Adrenal gland (tissue), 12 donors: ENCODE measurements around the gene CALML6. TPM values are rescaled to one million over a fixed set of nuclear protein-coding genes. Genes with fewer than 3 reads are reported as not detected.

Source experiments
- DNase-seq, 7 donors: peaks; one replicate each; pipeline ENCODE4 v3.0.0-alpha.2; 2019 to 2020
- H3K27ac ChIP-seq, 5 donors: fragments of 200-600 bp; sonication (generic) in 4 of 5; 1 replicate in 3 of 5; 2 replicates in 2 of 5; pipeline versions ENCODE4 v1.5.1 to v1.8.0; 2016 to 2020; ENCODE audit warnings: mild to moderate bottlenecking in 1 of 5
- H3K27me3 ChIP-seq: fragments of 200-600 bp; 2 replicates; pipeline ENCODE4 v1.8.0; 2021
- H3K36me3 ChIP-seq, 2 donors: fragments of 200-600 bp; replicated peaks in 1 of 2; 1 replicate in 1 of 2; 2 replicates in 1 of 2; pipeline versions ENCODE4 v1.5.1 to v1.8.0; 2018 to 2022
- H3K4me1 ChIP-seq, 2 donors: fragments of 200-600 bp; replicated peaks in 1 of 2; 1 replicate in 1 of 2; 2 replicates in 1 of 2; pipeline versions ENCODE4 v1.5.1 to v1.8.0; 2018 to 2021
- H3K4me3 ChIP-seq, 4 donors: fragments of 200-600 bp; sonication (generic) in 3 of 4; one replicate each; pipeline ENCODE4 v1.5.1; 2016 to 2018
- H3K9me3 ChIP-seq, 3 donors: fragments of 200-600 bp; sonication (generic) in 1 of 3; replicated peaks in 1 of 3; 1 replicate in 2 of 3; 2 replicates in 1 of 3; pipeline versions ENCODE4 v1.5.1 to v1.8.0; 2016 to 2021
- CTCF ChIP-seq, 6 experiments: fragments of 450-650 bp in 4 of 6; fragments of 200-600 bp in 2 of 6; sonication (generic) in 1 of 6; IDR thresholded peaks; 1 replicate in 5 of 6; 2 replicates in 1 of 6; pipeline versions ENCODE4 v1.5.1 to v1.8.0; 2016 to 2021; ENCODE audit warnings: antibody characterized with exemption in 6 of 6, mild to moderate bottlenecking in 2 of 6, moderate library complexity in 1 of 6
- POLR2A ChIP-seq, 2 donors: fragments of 450-650 bp; IDR thresholded peaks; one replicate each; pipeline ENCODE4 v1.6.1; 2017; ENCODE audit warnings: antibody characterized with exemption in 2 of 2, mild to moderate bottlenecking in 2 of 2, moderate library complexity in 1 of 2
- WGBS, 4 donors: extraction: QIAGEN DNeasy Blood & Tissue Kit in 2 of 4; methylation state at CpG; one replicate each; pipeline versions ENCODE4 v1.1.5 to v1.1.7; 2013 to 2017; 5-methylcytosine and 5-hydroxymethylcytosine counted together
- intact Hi-C, 2 donors: fragments of 100-400 bp; cut with DNase I; formaldehyde crosslinking; loops; one replicate each; pipeline versions ENCODE4 v1.14.1 to v1.15.0; 2022 to 2023
- polyA plus RNA-seq, 3 donors: library from polyadenylated mRNA; stranded (reverse); fragments of 200-250 nt in 2 of 3; fragments of 350-450 nt in 1 of 3; fragmentation: Illumina TruSeq in 1 of 3; extraction: RNeasy Lipid Tissue Mini Kit (QIAGEN cat#74804) in 1 of 3; gene quantifications; one replicate each; pipeline ENCODE4 v1.2.3, GENCODE V29; 2013 to 2014
- total RNA-seq, 9 donors: library from RNA; depleted of rRNA in 4 of 9; stranded (reverse); fragments of >200 nt in 4 of 9; fragments of 120-200 nt in 1 of 9; fragmentation: NEBNext Ultra II Directional in 1 of 9; extraction: Animal tissue kit (Norgen Biotek cat#: 25700) in 1 of 9; gene quantifications; one replicate each; pipeline versions ENCODE4 v1.1.0 to v1.2.4, GENCODE V29; 2013 to 2023
- donor health status: healthy with polysubstance abuse.
- donor health status: Bipolar disorder and iron deficiency.
- donor health status: DM: yes; HTN: yes; CAD: no.
- donor health status: DM: no; HTN: no; CAD: no.
- donor health status: DM: no; HTN: no; CAD: no.
- donor health status: DM: yes; HTN: yes; CAD: no.

Gene CALML6
- total and polyA plus RNA-seq, 12 donors = 0.17 to 4.7 (median 0.48) TPM; not detected in 6

GRCh38 chr1:1939296-1940122, 24.4 kb downstream of the CALML6 start:
- H3K27me3 ChIP-seq = no peaks in the 10 kb centered on the region
- H3K4me1 ChIP-seq = peaks cover 0 to 4% of the 10 kb centered on the region in 2 donors
- no peaks in the 10 kb centered on the region for H3K36me3 ChIP-seq
- no peak overlapping the region for H3K27ac ChIP-seq
- no peak overlapping the region for H3K4me3 ChIP-seq
- WGBS, 4 donors = 80 to 92% (median 86%) methylated on average over 11 to 28 of the region's 28 CpGs
- intact Hi-C loops = loop anchor here in 1 of 2 donors (5.0 kb wide), 1 partner anchor 108 kb away; no protein-coding TSS in a partner anchor
- DNase-seq = no peak
- no peaks in the 10 kb centered on the region for H3K9me3 ChIP-seq
- TF ChIP-seq CTCF (IDR thresholded peaks at IDR 0.05) = no peak
- TF ChIP-seq POLR2A (IDR thresholded peaks at IDR 0.05) = no peak

- Histone ChIP-seq H3K4me3 (no peak overlapping the region), H3K27me3 (no peaks in the 10 kb centered on the region), H3K4me1 (peaks cover 0 to 4% of the 10 kb centered on the region in 2 donors), H3K27ac (no peak overlapping the region), H3K9me3 (no peaks in the 10 kb centered on the region), H3K36me3 (no peaks in the 10 kb centered on the region)
- WGBS, 4 donors = 55 to 87% (median 84%) methylated on average over 3 to 12 of the region's 12 CpGs
- no peak for DNase-seq
- TF ChIP-seq CTCF (IDR thresholded peaks at IDR 0.05) (no peak), POLR2A (IDR thresholded peaks at IDR 0.05) (no peak)
- intact Hi-C loops = loop anchor here in 1 of 2 donors (5.0 kb wide), 1 partner anchor 107 kb away; no protein-coding TSS in a partner anchor
These were observed 25.0 kb downstream of the CALML6 start for GRCh38 chr1:1940123-1940425.

- no peak for TF ChIP-seq POLR2A (IDR thresholded peaks at IDR 0.05)
- TF ChIP-seq CTCF (IDR thresholded peaks at IDR 0.05) = no peak
- Histone ChIP-seq H3K36me3 (no peaks in the 10 kb centered on the region), H3K27me3 (no peaks in the 10 kb centered on the region), H3K27ac (no peak overlapping the region), H3K4me1 (peaks cover 0 to 4% of the 10 kb centered on the region in 2 donors), H3K9me3 (no peaks in the 10 kb centered on the region), H3K4me3 (no peak overlapping the region)
- intact Hi-C loops = loop anchor here in 1 of 2 donors (5.0 kb wide), 1 partner anchor 106 kb away; no protein-coding TSS in a partner anchor
- DNase-seq = no peak
- 68 to 75% (median 73%) methylated on average over 17 to 19 of the region's 19 CpGs for WGBS, 4 donors
These were observed 26.3 kb downstream of the CALML6 start for GRCh38 chr1:1941211-1941841.
